Calu3 (cell line): ENCODE results near the gene ECPAS. TPM values are rescaled to one million over a fixed set of nuclear protein-coding genes. Genes with fewer than 3 reads are reported as not detected.
"Not testable (repeated sequence)": the region's sequence is repeated elsewhere in the genome, so short reads cannot be mapped to it uniquely, and the experiment has no call there.

Source experiments
- BruUV-seq: library from RNA; stranded (reverse); fragments of 400-500 nt; replicated peaks from 2 replicates; lab custom pipeline; 2021; lab: Mats Ljungman, UMichigan
- CTCF ChIA-PET: fragments of 300-600 bp; sonication (Branson Sonifier 250); formaldehyde crosslinking; loops from one replicate; lab custom pipeline; 2022; ENCODE audit warnings: antibody characterized with exemption; lab: Charles Lee
- DNase-seq: peaks from one replicate; pipeline ENCODE4 v3.0.0; 2022
- H3K27ac Mint-ChIP-seq: one replicate; pipeline ENCODE4 v1.8.0; 2022; ENCODE audit warnings: mixed read lengths; ENCODE audit not compliant: unreplicated experiment
- H3K27me3 Mint-ChIP-seq: one replicate; pipeline ENCODE4 v1.8.0; 2022; ENCODE audit warnings: mixed read lengths; ENCODE audit not compliant: unreplicated experiment
- H3K36me3 Mint-ChIP-seq: one replicate; pipeline ENCODE4 v1.8.0; 2022; ENCODE audit warnings: mild to moderate bottlenecking, moderate library complexity, mixed read lengths; ENCODE audit not compliant: insufficient read depth, unreplicated experiment
- H3K4me1 Mint-ChIP-seq: one replicate; pipeline ENCODE4 v1.8.0; 2022; ENCODE audit warnings: mild to moderate bottlenecking, low read depth, mixed read lengths; ENCODE audit not compliant: unreplicated experiment
- H3K4me3 Mint-ChIP-seq: one replicate; pipeline ENCODE4 v1.8.0; 2022; ENCODE audit warnings: mild to moderate bottlenecking, low read depth, moderate library complexity, mixed read lengths; ENCODE audit not compliant: unreplicated experiment
- H3K9me3 Mint-ChIP-seq: one replicate; pipeline ENCODE4 v1.8.0; 2022; ENCODE audit warnings: low read depth, mixed read lengths; ENCODE audit not compliant: unreplicated experiment
- intact Hi-C: fragments of 100-400 bp; cut with micrococcal nuclease; formaldehyde crosslinking; loops from one replicate; pipeline ENCODE4 v1.10.0; 2022; ENCODE audit not compliant: unreplicated experiment
- total RNA-seq: library from RNA; stranded (reverse); gene quantifications from 2 replicates; pipeline ENCODE4 v1.2.3, GENCODE V29; 2022
- TF ChIP-seq, protein P1 (sequence below): fragments of 200-600 bp; IDR thresholded peaks from one replicate; pipeline ENCODE4 v1.8.0; 2022; ENCODE audit warnings: antibody characterized with exemption; ENCODE audit not compliant: unreplicated experiment

ECPAS gene
- total RNA-seq, 1 experiment from 2014 or later, result 57.8 TPM

DNA sequence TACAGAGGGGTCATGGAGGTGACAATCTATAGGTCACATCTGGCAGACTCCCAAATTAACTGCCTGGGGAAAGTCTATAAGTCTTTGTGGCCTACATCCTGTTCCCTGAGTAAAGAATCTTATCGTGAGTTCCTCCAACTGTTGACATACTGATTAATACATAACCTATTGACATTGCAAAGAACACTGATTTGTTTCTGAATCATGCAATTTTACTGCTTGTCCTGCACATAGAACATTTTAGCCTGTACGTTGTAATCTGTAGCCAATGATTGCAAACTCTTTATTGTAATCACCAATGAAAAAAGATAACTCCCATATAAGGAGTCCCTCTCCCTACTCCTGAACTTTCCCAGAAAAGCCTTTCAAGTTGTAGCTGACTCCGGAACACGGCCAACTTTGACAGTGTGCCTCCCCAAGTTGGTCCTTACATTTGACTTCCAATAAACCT, 135.3 kb downstream of the ECPAS start:
- BruUV-seq, result no TSS peak
- intact Hi-C loops, result no loop called here
- Mint-ChIP-seq H3K4me1 (peaks cover 21% of the 10 kb centered on the region), H3K27me3 (no peaks in the 10 kb centered on the region), H3K27ac (peak overlapping the region; percentile 61), H3K36me3 (no peaks in the 10 kb centered on the region), H3K4me3 (no peak overlapping the region), H3K9me3 (no peaks in the 10 kb centered on the region)
- TF ChIP-seq, protein P1, sequence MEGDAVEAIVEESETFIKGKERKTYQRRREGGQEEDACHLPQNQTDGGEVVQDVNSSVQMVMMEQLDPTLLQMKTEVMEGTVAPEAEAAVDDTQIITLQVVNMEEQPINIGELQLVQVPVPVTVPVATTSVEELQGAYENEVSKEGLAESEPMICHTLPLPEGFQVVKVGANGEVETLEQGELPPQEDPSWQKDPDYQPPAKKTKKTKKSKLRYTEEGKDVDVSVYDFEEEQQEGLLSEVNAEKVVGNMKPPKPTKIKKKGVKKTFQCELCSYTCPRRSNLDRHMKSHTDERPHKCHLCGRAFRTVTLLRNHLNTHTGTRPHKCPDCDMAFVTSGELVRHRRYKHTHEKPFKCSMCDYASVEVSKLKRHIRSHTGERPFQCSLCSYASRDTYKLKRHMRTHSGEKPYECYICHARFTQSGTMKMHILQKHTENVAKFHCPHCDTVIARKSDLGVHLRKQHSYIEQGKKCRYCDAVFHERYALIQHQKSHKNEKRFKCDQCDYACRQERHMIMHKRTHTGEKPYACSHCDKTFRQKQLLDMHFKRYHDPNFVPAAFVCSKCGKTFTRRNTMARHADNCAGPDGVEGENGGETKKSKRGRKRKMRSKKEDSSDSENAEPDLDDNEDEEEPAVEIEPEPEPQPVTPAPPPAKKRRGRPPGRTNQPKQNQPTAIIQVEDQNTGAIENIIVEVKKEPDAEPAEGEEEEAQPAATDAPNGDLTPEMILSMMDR, result no peak
- CTCF ChIA-PET, result interaction anchor here (0.6 kb wide), 2 partner anchors 76 to 651 kb away, joined by 3 read pairs; no protein-coding TSS in a partner anchor
- peak; percentile 6 for DNase-seq

DNA sequence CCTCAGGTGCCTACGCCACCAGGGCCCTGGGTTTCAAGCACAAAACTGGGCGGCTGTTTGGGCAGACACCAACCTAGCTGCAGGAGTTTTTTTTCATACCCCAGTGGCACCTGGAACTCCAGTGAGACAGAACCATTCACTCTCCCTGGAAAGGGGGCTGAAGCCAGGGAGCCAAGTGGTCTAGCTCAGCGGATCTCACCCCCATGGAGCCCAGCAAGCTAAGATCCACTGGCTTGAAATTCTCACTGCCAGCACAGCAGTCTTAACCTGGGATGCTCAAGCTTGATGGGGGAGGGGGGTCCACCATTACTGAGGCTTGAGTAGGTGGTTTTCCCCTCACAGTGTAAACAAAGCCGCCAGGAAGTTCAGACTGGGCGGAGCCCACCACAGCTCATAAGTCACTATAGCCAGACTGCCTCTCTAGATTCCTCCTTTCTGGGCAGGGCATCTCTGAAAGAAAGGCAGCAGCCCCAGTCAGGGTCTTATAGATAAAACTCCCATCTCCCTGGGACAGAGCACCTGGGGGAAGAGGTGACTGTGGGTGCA, 149.8 kb downstream of the ECPAS start:
- DNase-seq, result peak; percentile 16
- intact Hi-C loops, H3K9me3 Mint-ChIP-seq, CTCF ChIA-PET, BruUV-seq, H3K27me3 Mint-ChIP-seq, H3K4me3 Mint-ChIP-seq, H3K27ac Mint-ChIP-seq, H3K36me3 Mint-ChIP-seq, H3K4me1 Mint-ChIP-seq: not testable (repeated sequence)

DNA sequence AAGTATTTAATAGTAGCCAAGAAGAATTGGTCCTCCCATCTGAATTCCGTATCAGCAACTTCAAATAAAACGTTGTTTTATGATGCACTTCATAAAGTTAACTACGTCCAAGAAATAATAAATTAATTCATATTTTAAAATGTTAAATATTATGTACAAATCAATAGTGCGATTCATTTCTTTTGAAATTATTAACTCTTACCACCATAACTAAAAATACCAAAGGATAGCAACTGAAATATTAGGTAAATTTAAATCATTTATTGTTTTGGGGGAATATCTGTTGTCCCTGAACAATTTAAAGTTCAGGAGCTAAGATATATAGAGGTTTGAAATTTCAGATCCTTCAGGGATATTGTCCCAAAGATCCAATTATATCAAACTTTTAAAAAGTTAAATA, 154.1 kb downstream of the ECPAS start, which contains the start of gene OR2K2:
Gene OR2K2, minus strand, starts transcription at position 101 of the 400 bp plus-strand sequence. CDS start 1,791 bp downstream, outside the sequence.
- BruUV-seq, result no TSS peak
- Mint-ChIP-seq H3K4me1 (no peaks in the 10 kb centered on the region), H3K27me3 (peaks cover 16% of the 10 kb centered on the region), H3K9me3 (no peaks in the 10 kb centered on the region), H3K27ac (no peak within 1 kb of the TSS), H3K4me3 (no peak within 1 kb of the TSS), H3K36me3 (no peaks in the 10 kb centered on the region)
- CTCF ChIA-PET, result no interaction called here
- intact Hi-C loops, result no loop called here
- DNase-seq, result no peak
- TF ChIP-seq, protein P1, result no peak

DNA sequence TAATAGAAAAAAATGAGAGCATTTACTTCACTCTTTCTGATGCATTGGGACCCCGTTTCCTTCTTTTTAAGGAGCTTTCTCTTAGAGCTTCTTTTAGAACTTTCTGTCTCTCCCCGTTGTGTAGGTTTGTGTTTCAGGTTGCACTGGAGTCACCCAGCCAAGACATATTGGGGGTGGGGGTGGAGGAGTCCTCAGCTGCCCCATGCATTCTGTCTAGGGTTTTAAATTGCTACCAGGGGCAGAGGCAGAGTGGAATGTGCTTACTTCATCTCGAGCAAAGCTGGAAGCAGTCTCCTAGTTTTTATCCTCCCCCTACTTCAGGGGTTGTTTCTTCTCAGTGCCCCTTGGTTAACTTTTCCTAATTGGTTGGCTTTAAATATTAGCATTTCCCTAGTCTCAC, 163.6 kb downstream of the ECPAS start:
- no TSS peak for BruUV-seq
- DNase-seq, result no peak
- Mint-ChIP-seq H3K27me3 (no peaks in the 10 kb centered on the region), H3K4me1 (no peaks in the 10 kb centered on the region), H3K36me3 (no peaks in the 10 kb centered on the region), H3K9me3 (no peaks in the 10 kb centered on the region), H3K27ac (no peak overlapping the region), H3K4me3 (no peak overlapping the region)
- CTCF ChIA-PET, result no interaction called here
- intact Hi-C loops, result no loop called here
- TF ChIP-seq, protein P1, result no peak

DNA sequence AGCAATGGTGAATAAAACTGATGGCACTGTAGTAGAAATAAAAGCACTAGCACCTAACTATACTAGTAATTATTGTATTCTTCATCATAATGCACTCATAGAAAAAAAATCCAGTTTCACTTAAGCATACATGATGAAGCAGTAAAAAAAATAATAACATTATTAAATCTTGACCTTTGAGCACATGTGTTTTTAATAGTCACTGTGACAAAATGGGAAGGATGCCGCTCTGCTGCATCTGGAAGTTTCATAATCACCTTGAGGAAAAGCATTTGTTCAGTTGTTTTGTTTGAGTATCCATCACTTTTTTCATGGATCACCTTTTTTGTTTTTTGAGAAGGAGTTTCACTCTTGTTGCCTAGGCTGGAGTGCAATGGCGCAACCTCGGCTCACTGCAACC, 167.4 kb downstream of the ECPAS start:
- Mint-ChIP-seq H3K9me3 (no peaks in the 10 kb centered on the region), H3K27ac (no peak overlapping the region), H3K27me3 (no peaks in the 10 kb centered on the region), H3K4me1 (no peaks in the 10 kb centered on the region), H3K4me3 (no peak overlapping the region), H3K36me3 (no peaks in the 10 kb centered on the region)
- BruUV-seq, result no TSS peak
- TF ChIP-seq, protein P1, result no peak
- CTCF ChIA-PET, result no interaction called here
- intact Hi-C loops, result no loop called here
- no peak for DNase-seq
